IMR-90 (cell line): ENCODE measurements around the gene PRR16. TPM values are rescaled to one million over a fixed set of nuclear protein-coding genes. Genes with fewer than 3 reads are reported as not detected.

Experiments
- ATAC-seq: fragments of 200-7000 bp; cut with Tn5 transposase; 2 replicates; pipeline ENCODE4 v1.9.1; 2020; ENCODE audit warnings: low read depth, mild to moderate bottlenecking, moderate library complexity
- BruUV-seq: library from RNA; stranded (reverse); fragments of 400-500 nt; replicated peaks from 2 replicates; lab custom pipeline; 2021; lab: Mats Ljungman, UMichigan
- CTCF ChIA-PET: fragments of 300-600 bp; formaldehyde crosslinking; extraction: SDS; loops from one replicate; lab custom pipeline; 2021; ENCODE audit warnings: antibody characterized with exemption; lab: Yijun Ruan, JAX
- POLR2A ChIA-PET: fragments of 300-600 bp; sonication (Branson Sonifier 250); formaldehyde crosslinking; loops from one replicate; lab custom pipeline; 2022; ENCODE audit warnings: antibody characterized with exemption; ENCODE audit not compliant: unreplicated experiment; lab: Charles Lee
- DNase-seq: peaks from one replicate; pipeline ENCODE4 v3.0.0; 2013
- H2AFZ ChIP-seq: replicated peaks from 2 replicates; pipeline ENCODE3; 2013; ENCODE audit warnings: low read length, mild to moderate bottlenecking; ENCODE audit not compliant: poor library complexity
- H2AK5ac ChIP-seq: 2 replicates; pipeline ENCODE4 v1.6.1; 2013; ENCODE audit warnings: low read depth, low read length, inconsistent platforms
- H2AK9ac ChIP-seq: replicated peaks from 2 replicates; pipeline ENCODE3; 2013; ENCODE audit warnings: mild to moderate bottlenecking, low read depth, low read length, moderate library complexity; ENCODE audit not compliant: poor library complexity
- H2BK120ac ChIP-seq: 2 replicates; pipeline ENCODE4 v1.6.1; 2013; ENCODE audit warnings: low read depth, low read length, inconsistent platforms
- H2BK15ac ChIP-seq: 3 replicates; pipeline ENCODE4 v1.6.1; 2013; ENCODE audit warnings: low read depth, low read length, inconsistent platforms
- H2BK20ac ChIP-seq: 2 replicates; pipeline ENCODE4 v1.6.1; 2013; ENCODE audit warnings: low read depth, mild to moderate bottlenecking, inconsistent platforms, low read length, moderate library complexity
- H2BK5ac ChIP-seq: 2 replicates; pipeline ENCODE4 v1.6.1; 2013; ENCODE audit warnings: mild to moderate bottlenecking, low read depth, low read length, inconsistent platforms; ENCODE audit not compliant: poor library complexity, severe bottlenecking
- H3K14ac ChIP-seq: replicated peaks from 2 replicates; pipeline ENCODE4 v1.6.1; 2013; ENCODE audit warnings: low read depth, low read length, inconsistent platforms
- H3K18ac ChIP-seq: 2 replicates; pipeline ENCODE4 v1.6.1; 2013; ENCODE audit warnings: low read depth, low read length, control low read depth
- H3K23ac ChIP-seq: 2 replicates; pipeline ENCODE4 v1.6.1; 2013; ENCODE audit warnings: low read depth, low read length, inconsistent platforms
- H3K27ac ChIP-seq: 2 replicates; pipeline ENCODE4 v1.5.1; 2013; ENCODE audit warnings: mild to moderate bottlenecking, control low read depth, low read length; ENCODE audit not compliant: insufficient read depth
- H3K27me3 ChIP-seq: 2 replicates; pipeline ENCODE4 v1.6.1; 2013; ENCODE audit warnings: low read length; ENCODE audit not compliant: control insufficient read depth, insufficient read depth
- H3K36me3 ChIP-seq: 2 replicates; pipeline ENCODE4 v1.6.1; 2013; ENCODE audit warnings: low read length, mixed read lengths; ENCODE audit not compliant: control insufficient read depth, insufficient read depth
- H3K4ac ChIP-seq: 2 replicates; pipeline ENCODE4 v1.6.1; 2013; ENCODE audit warnings: low read depth, low read length, inconsistent platforms
- H3K4me1 ChIP-seq: 2 replicates; pipeline ENCODE4 v1.6.1; 2013; ENCODE audit warnings: low read length, mixed read lengths; ENCODE audit not compliant: control insufficient read depth, insufficient read depth
- H3K4me2 ChIP-seq: 2 replicates; pipeline ENCODE4 v1.6.1; 2013; ENCODE audit warnings: low read depth, mild to moderate bottlenecking, control low read depth, low read length, moderate library complexity
- H3K4me3 ChIP-seq: 2 replicates; pipeline ENCODE4 v1.5.1; 2013; ENCODE audit warnings: low read depth, mild to moderate bottlenecking, control low read depth, low read length, moderate library complexity; ENCODE audit not compliant: insufficient read depth
- H3K56ac ChIP-seq: 2 replicates; pipeline ENCODE4 v1.6.1; 2013; ENCODE audit warnings: low read length, inconsistent platforms; ENCODE audit not compliant: insufficient read depth; ENCODE audit errors: extremely low read depth
- H3K79me1 ChIP-seq, 2 experiments: 2 replicates each; pipeline ENCODE4 v1.6.1; 2013; ENCODE audit warnings: low read length in 2 of 2, inconsistent platforms in 1 of 2, low read depth in 1 of 2
- H3K9ac ChIP-seq: 2 replicates; pipeline ENCODE4 v1.6.1; 2013; ENCODE audit warnings: low read depth, low read length, control low read depth
- H3K9me1 ChIP-seq: 2 replicates; pipeline ENCODE4 v1.6.1; 2013; ENCODE audit warnings: low read length, inconsistent platforms; ENCODE audit not compliant: insufficient read depth
- H3K9me3 ChIP-seq: 2 replicates; pipeline ENCODE4 v1.6.1; 2013; ENCODE audit warnings: low read length; ENCODE audit not compliant: control insufficient read depth, insufficient read depth
- H4K20me1 ChIP-seq: 2 replicates; pipeline ENCODE4 v1.6.1; 2013; ENCODE audit warnings: low read length, inconsistent platforms; ENCODE audit not compliant: insufficient read depth
- H4K5ac ChIP-seq: 2 replicates; pipeline ENCODE4 v1.6.1; 2013; ENCODE audit warnings: mild to moderate bottlenecking, low read depth, low read length, control low read depth
- H4K8ac ChIP-seq, 2 experiments: 2 replicates each; pipeline ENCODE4 v1.6.1; 2013; ENCODE audit warnings: low read depth in 2 of 2, low read length in 2 of 2, control low read depth in 1 of 2, inconsistent platforms in 1 of 2
- H4K91ac ChIP-seq: 2 replicates; pipeline ENCODE4 v1.6.1; 2013; ENCODE audit warnings: low read depth, low read length, inconsistent platforms; ENCODE audit not compliant: insufficient read depth
- CEBPB ChIP-seq: IDR thresholded peaks from 2 replicates; pipeline ENCODE4 v1.6.1; 2012; ENCODE audit warnings: low read depth, low read length, improper control_type of control experiment
- CHD1 ChIP-seq: IDR thresholded peaks from 2 replicates; pipeline ENCODE4 v1.6.1; 2012; ENCODE audit warnings: low read depth, low read length, improper control_type of control experiment
- MAFK ChIP-seq: IDR thresholded peaks from 2 replicates; pipeline ENCODE4 v1.6.1; 2012; ENCODE audit warnings: low read depth, low read length, improper control_type of control experiment
- MAZ ChIP-seq: IDR thresholded peaks from 2 replicates; pipeline ENCODE4 v1.6.1; 2012; ENCODE audit warnings: low read depth, mild to moderate bottlenecking, low read length, improper control_type of control experiment, moderate library complexity, borderline replicate concordance
- NFE2L2 ChIP-seq: fragments of 150-350 bp; IDR thresholded peaks from 2 replicates; pipeline ENCODE4 v1.6.1; 2016; ENCODE audit warnings: low read depth, mild to moderate bottlenecking, low read length
- POLR2A ChIP-seq: IDR thresholded peaks from 2 replicates; pipeline ENCODE4 v1.6.1; 2012; ENCODE audit warnings: mild to moderate bottlenecking, low read depth, low read length
- RCOR1 ChIP-seq: IDR thresholded peaks from 2 replicates; pipeline ENCODE4 v1.6.1; 2012; ENCODE audit warnings: mild to moderate bottlenecking, low read length, improper control_type of control experiment; ENCODE audit not compliant: insufficient replicate concordance
- RFX5 ChIP-seq: IDR thresholded peaks from 2 replicates; pipeline ENCODE4 v1.8.0; 2012; ENCODE audit warnings: low read depth, mild to moderate bottlenecking, low read length, moderate library complexity
- SMC3 ChIP-seq: fragments of 150-350 bp; IDR thresholded peaks from 2 replicates; pipeline ENCODE4 v1.6.1; 2016; ENCODE audit warnings: low read depth, mild to moderate bottlenecking, antibody characterized with exemption, low read length, moderate library complexity
- WGBS, 2 experiments: methylation state at CpG; one replicate each; pipeline versions ENCODE4 v1.1.5 to v1.1.7; 2013; ENCODE audit warnings: missing lambda C conversion rate in 2 of 2; ENCODE audit not compliant: insufficient read length in 1 of 2; ENCODE audit errors: extremely low coverage in 2 of 2; 5-methylcytosine and 5-hydroxymethylcytosine counted together
- dilution Hi-C: fragments of 300-500 bp; cut with HindIII; formaldehyde crosslinking; loops from one replicate; pipeline ENCODE4 v1.14.3; 2018; ENCODE audit warnings: low sequenced_read_pairs; ENCODE audit not compliant: unreplicated experiment
- in situ Hi-C: fragments of 300-500 bp; cut with MboI; formaldehyde crosslinking; loops from 3 replicates; pipeline ENCODE4 v1.14.3; 2019; ENCODE audit warnings: low sequenced_read_pairs, inconsistent platforms, mixed read lengths
- intact Hi-C: fragments of 100-400 bp; cut with micrococcal nuclease; formaldehyde crosslinking; loops from 2 replicates; pipeline ENCODE4 v1.10.0; 2022
- polyA plus RNA-seq, 3 experiments: library from polyadenylated mRNA; depleted of rRNA; stranded (reverse); fragments of >200 nt; gene quantifications; 2 replicates each; pipeline ENCODE4 v1.2.3, GENCODE V29; 2012; ENCODE audit warnings: low replicate concordance in 1 of 3
- total RNA-seq: library from RNA; depleted of rRNA; stranded (reverse); fragments of >200 nt; gene quantifications from 2 replicates; pipeline ENCODE4 v1.2.3, GENCODE V29; 2012
- TF ChIP-seq, protein P1 (sequence below): fragments of 150-350 bp; IDR thresholded peaks from 2 replicates; pipeline ENCODE4 v1.6.1; 2016; ENCODE audit warnings: low read depth, mild to moderate bottlenecking, low read length, moderate library complexity, borderline replicate concordance

PRR16 gene
- total and polyA plus RNA-seq, 2 of the 4 experiments (the other 2 are of a cell fraction), result 9.9 to 45.2 TPM

DNA sequence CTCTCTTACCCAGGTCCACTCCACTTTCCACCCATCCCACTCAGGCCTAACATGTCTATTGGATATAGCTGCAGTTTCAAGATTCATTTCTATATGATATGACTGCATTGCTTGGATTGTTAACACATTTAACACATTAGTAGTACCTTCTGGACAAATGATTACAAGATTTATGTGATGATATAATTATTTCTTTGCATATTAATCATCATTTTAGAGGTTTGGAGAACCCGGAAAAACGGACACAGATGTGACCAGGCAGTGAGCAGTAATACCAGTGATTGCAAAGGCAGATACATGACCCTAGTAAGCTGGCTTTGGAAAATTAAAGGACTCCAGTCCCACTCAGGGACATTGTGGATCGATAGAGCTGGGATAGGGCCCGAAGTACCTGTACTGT is 103.8 kb downstream of the PRR16 start:
- H4K8ac ChIP-seq, result peak overlapping the region in 1 of 2 experiments; percentile 28; a peak in 1 of 4 replicates
- H3K23ac ChIP-seq, result no peak overlapping the region
- no TSS peak for BruUV-seq
- in situ Hi-C loops, result no loop called here
- H3K4ac ChIP-seq, result peak overlapping the region; percentile 31; the same call in 1 of the 2 replicates
- no peaks in the 10 kb centered on the region for H3K27me3 ChIP-seq
- dilution Hi-C loops, result no loop called here
- ATAC-seq (no peak), DNase-seq (no peak)
- H2BK120ac ChIP-seq, result peak overlapping the region; percentile 37; the same call in 1 of the 2 replicates
- WGBS, 2 experiments, result no CpG with 5 or more reads among the region's 4 CpGs
- H3K36me3 ChIP-seq, result no peaks in the 10 kb centered on the region
- H2BK20ac ChIP-seq, result peak overlapping the region; percentile 65; the same call in 1 of the 2 replicates
- TF ChIP-seq MAFK, result no peak
- TF ChIP-seq, protein P1, sequence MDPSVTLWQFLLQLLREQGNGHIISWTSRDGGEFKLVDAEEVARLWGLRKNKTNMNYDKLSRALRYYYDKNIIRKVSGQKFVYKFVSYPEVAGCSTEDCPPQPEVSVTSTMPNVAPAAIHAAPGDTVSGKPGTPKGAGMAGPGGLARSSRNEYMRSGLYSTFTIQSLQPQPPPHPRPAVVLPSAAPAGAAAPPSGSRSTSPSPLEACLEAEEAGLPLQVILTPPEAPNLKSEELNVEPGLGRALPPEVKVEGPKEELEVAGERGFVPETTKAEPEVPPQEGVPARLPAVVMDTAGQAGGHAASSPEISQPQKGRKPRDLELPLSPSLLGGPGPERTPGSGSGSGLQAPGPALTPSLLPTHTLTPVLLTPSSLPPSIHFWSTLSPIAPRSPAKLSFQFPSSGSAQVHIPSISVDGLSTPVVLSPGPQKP, result no peak
- no peak for TF ChIP-seq CHD1
- no peak for TF ChIP-seq SMC3
- TF ChIP-seq CEBPB, result no peak
- TF ChIP-seq RCOR1, result no peak
- TF ChIP-seq RFX5, result no peak
- no peak for TF ChIP-seq NFE2L2
- TF ChIP-seq POLR2A, result no peak
- no peak for TF ChIP-seq MAZ
- POLR2A ChIA-PET, result no interaction called here
- H3K9me3 ChIP-seq, result no peaks in the 10 kb centered on the region
- H3K56ac ChIP-seq, result no peak overlapping the region
- 0 out of 2 replicates have a peak overlapping the region, but pooled peaks have one; percentile 29 for H4K5ac ChIP-seq
- H3K4me1 ChIP-seq, result peaks cover 8% of the 10 kb centered on the region
- CTCF ChIA-PET, result no interaction called here
- 0 out of 2 replicates have a peak, but pooled peaks cover 5% of the 10 kb centered on the region for H3K9me1 ChIP-seq
- no peak overlapping the region; the same call in 1 of the 2 replicates for H2AK5ac ChIP-seq
- no peak overlapping the region for H3K9ac ChIP-seq
- H3K18ac ChIP-seq, result no peak overlapping the region
- H4K20me1 ChIP-seq, result no peaks in the 10 kb centered on the region; the same call in 1 of the 2 replicates
- H4K91ac ChIP-seq, result peak overlapping the region; percentile 47; the same call in 1 of the 2 replicates
- H3K14ac ChIP-seq, result peak overlapping the region; percentile 37
- no peak overlapping the region for H2AFZ ChIP-seq
- H3K79me1 ChIP-seq, result peaks cover 35 to 58% of the 10 kb centered on the region in 2 experiments
- peak overlapping the region; percentile 56; the same call in 1 of the 3 replicates for H2BK15ac ChIP-seq
- H2AK9ac ChIP-seq, result no peak overlapping the region
- intact Hi-C loops, result no loop called here
- H3K27ac ChIP-seq, result no peak overlapping the region
- no peak overlapping the region for H3K4me3 ChIP-seq
- H2BK5ac ChIP-seq, result peak overlapping the region; percentile 17
- H3K4me2 ChIP-seq, result no peak overlapping the region
